Mesendoderm (in vitro differentiated cells): ENCODE data around the gene TNFRSF14.
A peak's percentile ranks its signal among the peaks of the same experiment; 100 is the strongest.

ENCODE experiments used
- DNase-seq: peaks from one replicate; pipeline ENCODE4 v3.0.0; 2013
- H2AK5ac ChIP-seq: 2 replicates; pipeline ENCODE4 v1.6.1; 2013; ENCODE audit warnings: low read length, inconsistent platforms
- H2BK120ac ChIP-seq: 2 replicates; pipeline ENCODE4 v1.6.1; 2013; ENCODE audit warnings: low read depth, mild to moderate bottlenecking, low read length, moderate library complexity, mixed read lengths
- H2BK15ac ChIP-seq: replicated peaks from 2 replicates; pipeline ENCODE4 v1.6.1; 2013; ENCODE audit warnings: low read depth, mild to moderate bottlenecking, moderate library complexity
- H2BK5ac ChIP-seq: 2 replicates; pipeline ENCODE4 v1.6.1; 2013; ENCODE audit warnings: low read length, inconsistent platforms
- H3K18ac ChIP-seq: 2 replicates; pipeline ENCODE4 v1.6.1; 2013; ENCODE audit warnings: mild to moderate bottlenecking, low read length, mixed read lengths
- H3K23ac ChIP-seq: one replicate; pipeline ENCODE4 v1.6.1; 2013; ENCODE audit warnings: low read length
- H3K27ac ChIP-seq: 2 replicates; pipeline ENCODE4 v1.5.1; 2013; ENCODE audit warnings: low read depth, mild to moderate bottlenecking, inconsistent platforms, low read length, moderate library complexity
- H3K27me3 ChIP-seq: 2 replicates; pipeline ENCODE4 v1.6.1; 2013; ENCODE audit warnings: low read length, control low read depth, mild to moderate bottlenecking, inconsistent platforms; ENCODE audit not compliant: insufficient read depth, poor library complexity
- H3K36me3 ChIP-seq: 2 replicates; pipeline ENCODE4 v1.6.1; 2013; ENCODE audit warnings: low read length, inconsistent platforms; ENCODE audit not compliant: control insufficient read depth, insufficient read depth
- H3K4ac ChIP-seq: one replicate; pipeline ENCODE4 v1.6.1; 2013; ENCODE audit warnings: low read depth, mild to moderate bottlenecking, low read length, moderate library complexity
- H3K4me1 ChIP-seq: 2 replicates; pipeline ENCODE4 v1.6.1; 2013; ENCODE audit warnings: low read depth, low read length, inconsistent platforms; ENCODE audit not compliant: control insufficient read depth
- H3K4me2 ChIP-seq: 2 replicates; pipeline ENCODE4 v1.6.1; 2013; ENCODE audit warnings: low read length
- H3K4me3 ChIP-seq: 2 replicates; pipeline ENCODE4 v1.5.1; 2013; ENCODE audit warnings: mild to moderate bottlenecking, low read length
- H3K56ac ChIP-seq: one replicate; pipeline ENCODE4 v1.6.1; 2013; ENCODE audit warnings: low read length
- H3K79me1 ChIP-seq: 2 replicates; pipeline ENCODE4 v1.6.1; 2013; ENCODE audit warnings: low read length, inconsistent platforms
- H3K79me2 ChIP-seq: 2 replicates; pipeline ENCODE4 v1.6.1; 2013; ENCODE audit warnings: mild to moderate bottlenecking, low read length; ENCODE audit not compliant: control insufficient read depth, insufficient read depth
- H3K9ac ChIP-seq: 2 replicates; pipeline ENCODE4 v1.6.1; 2013; ENCODE audit warnings: low read length, inconsistent platforms
- H4K5ac ChIP-seq: one replicate; pipeline ENCODE4 v1.6.1; 2013; ENCODE audit warnings: low read length
- H4K8ac ChIP-seq: one replicate; pipeline ENCODE4 v1.6.1; 2013; ENCODE audit warnings: low read depth, mild to moderate bottlenecking, control low read depth, low read length, moderate library complexity
- WGBS: extraction: QIAGEN DNeasy Blood & Tissue Kit; methylation state at CpG from one replicate; pipeline ENCODE4 v1.1.7; 2013; ENCODE audit warnings: low lambda C conversion rate, missing lambda C conversion rate; ENCODE audit not compliant: insufficient coverage; ENCODE audit errors: extremely low coverage; 5-methylcytosine and 5-hydroxymethylcytosine counted together

Gene TNFRSF14

DNA sequence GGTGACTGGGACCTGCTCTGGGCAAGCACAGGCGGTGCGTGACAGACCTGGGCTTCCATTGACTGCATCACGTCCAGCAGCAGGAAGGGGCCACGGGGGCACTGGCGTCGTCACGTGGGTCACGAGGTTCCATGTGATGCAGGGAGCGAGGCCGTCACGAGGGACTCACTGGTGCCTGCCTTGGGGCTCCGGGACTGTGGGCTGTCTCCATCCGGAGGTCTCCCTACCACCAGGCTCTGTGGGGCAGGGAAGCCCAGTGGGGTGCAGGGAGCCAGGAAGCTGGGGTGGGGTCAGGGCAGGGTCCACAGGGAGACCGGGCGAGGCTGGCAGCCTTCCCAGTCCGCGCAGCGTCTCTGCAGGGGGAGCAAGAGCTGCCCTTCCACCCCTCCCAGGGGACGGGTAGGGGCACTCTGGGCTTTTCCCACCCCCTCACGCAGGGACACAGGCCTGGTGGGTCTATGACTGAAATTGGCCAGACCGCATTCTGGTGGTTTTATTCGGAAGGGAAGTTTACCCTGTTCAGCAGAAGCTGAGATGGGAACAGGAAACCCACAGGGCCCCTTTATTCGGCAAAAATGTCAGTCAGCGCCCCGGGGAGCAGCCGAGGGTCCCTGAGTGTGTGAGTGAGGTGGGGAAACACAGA, 416 bp upstream of the TNFRSF14 start:
- Histone ChIP-seq H2BK120ac (no peak overlapping the region), H3K23ac (no peak overlapping the region), H3K56ac (peak overlapping the region; percentile 15), H3K79me2 (no peaks in the 10 kb centered on the region), H2BK5ac (no peak overlapping the region), H3K4ac (no peak overlapping the region), H3K27ac (no peak overlapping the region), H3K27me3 (no peaks in the 10 kb centered on the region), H3K79me1 (no peaks in the 10 kb centered on the region), H2BK15ac (no peak overlapping the region), H3K36me3 (no peaks in the 10 kb centered on the region), H3K9ac (no peak overlapping the region), H4K5ac (no peak overlapping the region), H3K4me3 (no peak overlapping the region), H3K4me2 (no peak overlapping the region), H4K8ac (no peak overlapping the region), H3K18ac (no peak overlapping the region), H2AK5ac (no peak overlapping the region), H3K4me1 (no peaks in the 10 kb centered on the region)
- DNase-seq, result no peak
- no CpG with 5 or more reads among the region's 26 CpGs for WGBS

DNA sequence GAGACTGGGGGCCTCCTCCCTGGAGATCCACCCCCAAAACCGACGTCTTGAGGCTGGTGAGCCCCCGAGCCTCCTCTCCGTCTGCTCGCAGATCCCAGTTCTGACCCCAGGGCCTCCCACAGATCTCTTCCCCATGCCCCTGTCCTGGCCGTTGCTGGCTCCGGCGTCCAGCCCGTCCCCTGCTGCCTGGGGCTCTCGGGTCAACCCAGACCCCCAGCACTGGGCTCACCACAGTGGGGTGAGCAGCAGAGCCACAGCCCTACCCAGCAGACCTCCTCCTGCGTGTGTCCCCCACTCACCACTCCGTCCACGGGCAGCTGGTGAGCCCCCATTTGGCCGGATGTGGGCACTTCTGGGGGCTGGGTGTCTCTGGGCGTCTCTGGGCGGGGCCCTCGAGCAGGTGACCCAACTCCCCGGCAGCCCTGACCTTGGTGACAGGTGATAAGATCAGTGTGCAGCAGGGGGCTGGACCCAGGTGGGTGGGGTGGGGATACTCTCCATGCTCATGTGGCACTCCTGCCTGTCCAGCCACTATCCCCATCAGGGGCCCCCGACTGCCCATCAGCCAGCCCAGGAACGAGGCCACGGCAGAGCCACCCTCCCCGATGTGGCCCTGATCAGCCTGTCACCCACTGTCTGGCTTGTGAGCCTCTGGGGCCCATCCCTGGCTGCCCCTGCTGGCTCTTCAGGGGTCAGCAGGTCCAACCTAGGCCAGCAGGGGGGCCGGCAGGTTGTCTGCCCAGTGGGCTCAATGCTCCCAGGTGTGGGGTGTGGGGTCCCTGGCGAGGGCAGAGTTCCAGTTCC, 709 bp downstream of the TNFRSF14 start:
- no peak overlapping the region for H2BK5ac ChIP-seq
- H2BK120ac ChIP-seq, result no peak overlapping the region
- H2AK5ac ChIP-seq, result no peak overlapping the region
- H4K5ac ChIP-seq, result no peak overlapping the region
- H3K79me1 ChIP-seq, result no peaks in the 10 kb centered on the region
- no peak overlapping the region for H4K8ac ChIP-seq
- no peaks in the 10 kb centered on the region for H3K36me3 ChIP-seq
- no peaks in the 10 kb centered on the region for H3K4me1 ChIP-seq
- H3K4me2 ChIP-seq, result no peak overlapping the region
- no peak overlapping the region for H3K56ac ChIP-seq
- no peaks in the 10 kb centered on the region for H3K27me3 ChIP-seq
- H3K23ac ChIP-seq, result no peak overlapping the region
- no CpG with 5 or more reads among the region's 24 CpGs for WGBS
- no peak overlapping the region for H3K18ac ChIP-seq
- H3K4me3 ChIP-seq, result no peak overlapping the region
- DNase-seq, result no peak
- H3K4ac ChIP-seq, result no peak overlapping the region
- no peak overlapping the region for H3K9ac ChIP-seq
- H3K27ac ChIP-seq, result no peak overlapping the region
- no peaks in the 10 kb centered on the region for H3K79me2 ChIP-seq
- no peak overlapping the region for H2BK15ac ChIP-seq

DNA sequence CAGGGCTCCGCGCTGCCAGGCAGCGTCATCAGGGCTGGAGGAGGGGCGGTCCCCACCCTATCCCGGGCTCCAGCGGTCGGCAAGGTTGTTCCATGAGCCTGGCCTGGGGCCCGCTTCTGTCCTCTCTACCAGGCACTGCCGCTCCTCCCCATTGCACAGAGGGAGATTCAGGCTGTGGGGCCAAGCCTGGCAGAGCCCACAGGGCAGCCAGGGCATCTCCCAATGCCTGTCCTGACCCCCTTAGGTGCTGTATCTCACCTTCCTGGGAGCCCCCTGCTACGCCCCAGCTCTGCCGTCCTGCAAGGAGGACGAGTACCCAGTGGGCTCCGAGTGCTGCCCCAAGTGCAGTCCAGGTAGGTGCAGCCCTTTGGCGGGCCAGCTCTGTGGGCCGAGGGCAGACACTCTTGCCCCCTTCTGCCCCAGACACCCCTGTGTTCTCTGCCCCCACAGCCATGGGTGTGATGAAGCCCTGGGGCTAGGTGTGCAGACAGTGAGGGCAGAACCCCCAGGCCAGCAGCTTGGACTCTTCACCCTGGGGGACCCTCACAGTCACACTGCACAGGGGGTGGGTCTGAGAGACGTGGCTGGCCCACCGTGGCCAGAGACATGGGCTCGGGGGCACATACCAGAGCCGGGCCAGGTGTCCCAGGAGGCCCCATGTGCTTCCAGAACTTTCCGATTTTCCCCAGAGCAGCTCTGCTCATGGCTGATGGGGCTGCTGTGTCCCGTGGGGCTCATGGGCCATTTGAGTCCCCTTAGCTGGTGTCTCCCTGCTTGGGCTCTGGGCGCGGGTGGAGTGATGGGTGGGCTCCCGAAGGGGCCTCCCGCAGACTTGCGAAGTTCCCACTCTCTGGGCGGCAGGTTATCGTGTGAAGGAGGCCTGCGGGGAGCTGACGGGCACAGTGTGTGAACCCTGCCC, 1.6 kb downstream of the TNFRSF14 start:
- no peak overlapping the region for H3K4me3 ChIP-seq
- H3K4me2 ChIP-seq, result no peak overlapping the region
- H3K18ac ChIP-seq, result no peak overlapping the region
- no peak overlapping the region for H3K27ac ChIP-seq
- no peak overlapping the region for H2BK5ac ChIP-seq
- no peak overlapping the region for H3K9ac ChIP-seq
- DNase-seq, result no peak
- H4K5ac ChIP-seq, result no peak overlapping the region
- no CpG with 5 or more reads among the region's 30 CpGs for WGBS
- H3K4me1 ChIP-seq, result no peaks in the 10 kb centered on the region
- no peaks in the 10 kb centered on the region for H3K79me1 ChIP-seq
- H2BK120ac ChIP-seq, result no peak overlapping the region
- no peak overlapping the region for H2BK15ac ChIP-seq
- H3K23ac ChIP-seq, result no peak overlapping the region
- H4K8ac ChIP-seq, result no peak overlapping the region
- no peaks in the 10 kb centered on the region for H3K27me3 ChIP-seq
- no peak overlapping the region for H3K56ac ChIP-seq
- no peak overlapping the region for H2AK5ac ChIP-seq
- no peaks in the 10 kb centered on the region for H3K36me3 ChIP-seq
- no peaks in the 10 kb centered on the region for H3K79me2 ChIP-seq
- H3K4ac ChIP-seq, result no peak overlapping the region

DNA sequence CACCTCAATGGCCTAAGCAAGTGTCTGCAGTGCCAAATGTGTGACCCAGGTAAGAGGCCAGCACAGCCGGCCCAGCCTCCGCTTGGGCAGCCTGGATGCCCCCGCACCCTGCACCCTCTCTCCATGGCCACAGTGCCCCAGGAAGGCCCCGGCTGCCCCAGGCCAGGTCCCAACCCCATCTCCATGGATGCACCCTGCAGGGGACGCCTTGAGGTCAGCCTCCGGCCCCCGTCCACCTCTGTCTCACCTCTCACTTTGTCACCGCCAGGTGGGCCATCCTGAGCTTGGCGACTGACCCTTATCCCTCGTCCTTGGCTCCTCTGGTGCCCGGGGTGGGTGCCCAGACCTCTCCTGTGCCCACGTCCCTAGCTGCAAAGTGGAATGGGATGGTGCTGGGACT, 2.2 kb downstream of the TNFRSF14 start:
- H3K79me2 ChIP-seq, result no peaks in the 10 kb centered on the region
- H3K4me2 ChIP-seq, result no peak overlapping the region
- no peaks in the 10 kb centered on the region for H3K4me1 ChIP-seq
- H3K79me1 ChIP-seq, result no peaks in the 10 kb centered on the region
- WGBS, result no CpG with 5 or more reads among the region's 12 CpGs
- no peak overlapping the region for H3K9ac ChIP-seq
- no peak overlapping the region for H3K4me3 ChIP-seq
- H4K8ac ChIP-seq, result no peak overlapping the region
- no peak overlapping the region for H2BK15ac ChIP-seq
- H2BK5ac ChIP-seq, result no peak overlapping the region
- no peak overlapping the region for H3K27ac ChIP-seq
- H3K23ac ChIP-seq, result no peak overlapping the region
- no peak overlapping the region for H4K5ac ChIP-seq
- DNase-seq, result no peak
- H2BK120ac ChIP-seq, result no peak overlapping the region
- no peak overlapping the region for H2AK5ac ChIP-seq
- no peak overlapping the region for H3K18ac ChIP-seq
- no peaks in the 10 kb centered on the region for H3K36me3 ChIP-seq
- no peaks in the 10 kb centered on the region for H3K27me3 ChIP-seq
- no peak overlapping the region for H3K4ac ChIP-seq
- no peak overlapping the region for H3K56ac ChIP-seq

DNA sequence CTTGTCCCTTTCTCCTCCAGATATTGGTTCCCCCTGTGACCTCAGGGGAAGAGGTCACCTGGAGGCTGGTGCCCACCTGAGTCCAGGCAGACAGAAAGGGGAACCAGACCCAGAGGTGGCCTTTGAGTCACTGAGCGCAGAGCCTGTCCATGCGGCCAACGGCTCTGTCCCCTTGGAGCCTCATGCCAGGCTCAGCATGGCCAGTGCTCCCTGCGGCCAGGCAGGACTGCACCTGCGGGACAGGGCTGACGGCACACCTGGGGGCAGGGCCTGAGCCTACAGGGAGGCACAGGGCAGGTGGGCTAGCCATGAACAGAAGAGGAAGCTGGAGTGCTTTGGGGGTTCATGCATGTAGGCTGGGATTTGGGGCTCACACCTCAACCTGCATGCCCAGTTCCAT, 2.7 kb downstream of the TNFRSF14 start:
- Histone ChIP-seq H3K27me3 (no peaks in the 10 kb centered on the region), H3K4ac (no peak overlapping the region), H4K8ac (no peak overlapping the region), H3K4me1 (no peaks in the 10 kb centered on the region), H2BK5ac (no peak overlapping the region), H2BK120ac (no peak overlapping the region), H3K79me2 (no peaks in the 10 kb centered on the region), H3K4me3 (no peak overlapping the region), H3K27ac (no peak overlapping the region), H3K36me3 (no peaks in the 10 kb centered on the region), H4K5ac (no peak overlapping the region), H3K56ac (no peak overlapping the region), H3K79me1 (no peaks in the 10 kb centered on the region), H3K9ac (no peak overlapping the region), H3K4me2 (no peak overlapping the region), H2BK15ac (no peak overlapping the region), H3K18ac (no peak overlapping the region), H2AK5ac (no peak overlapping the region), H3K23ac (no peak overlapping the region)
- WGBS, result no CpG with 5 or more reads among the region's 6 CpGs
- DNase-seq, result no peak
